ENCODE results near the gene AMN1. TPM values are rescaled to one million over a fixed set of nuclear protein-coding genes. Genes with fewer than 3 reads are reported as not detected.
A peak's percentile ranks its signal among the peaks of the same experiment; 100 is the strongest.
"Not testable (repeated sequence)": the region's sequence is repeated elsewhere in the genome, so short reads cannot be mapped to it uniquely, and the experiment has no call there.

The AMN1 gene
- total RNA-seq, 1 donor from 2014 or later, result 10.0 TPM

GRCh38 chr12:31751085-31751484 is 22.3 kb upstream of the AMN1 start:
- no peak for FAIRE-seq
- Histone ChIP-seq H3K27me3 (ENCODE audit: control insufficient read depth, insufficient read depth, low read length) (no peaks in the 10 kb centered on the region), H3K4me3 (ENCODE audit: low read depth, low read length) (no peak overlapping the region), H3K36me3 (ENCODE audit: control insufficient read depth, insufficient read depth, low read length) (no peaks in the 10 kb centered on the region)
- DNase-seq (ENCODE audit: low read depth), result no peak
- no peak for TF ChIP-seq CTCF (IDR thresholded peaks at IDR 0.05; ENCODE audit: insufficient read depth, low read length, severe bottlenecking)

GRCh38 chr12:31750747-31751039 is 21.9 kb upstream of the AMN1 start:
- no peak for TF ChIP-seq CTCF (IDR thresholded peaks at IDR 0.05; ENCODE audit: insufficient read depth, low read length, severe bottlenecking)
- Histone ChIP-seq H3K4me3 (ENCODE audit: low read depth, low read length) (no peak overlapping the region), H3K36me3 (ENCODE audit: control insufficient read depth, insufficient read depth, low read length) (no peaks in the 10 kb centered on the region), H3K27me3 (ENCODE audit: control insufficient read depth, insufficient read depth, low read length) (no peaks in the 10 kb centered on the region)
- DNase-seq (ENCODE audit: low read depth) (no peak), FAIRE-seq (no peak)

GRCh38 chr12:31749024-31749704 is 20.3 kb upstream of the AMN1 start:
- no peaks in the 10 kb centered on the region for H3K27me3 ChIP-seq (ENCODE audit: control insufficient read depth, insufficient read depth, low read length)

GRCh38 chr12:31745242-31745641 is 16.4 kb upstream of the AMN1 start:
- no peak for TF ChIP-seq CTCF (IDR thresholded peaks at IDR 0.05; ENCODE audit: insufficient read depth, low read length, severe bottlenecking)
- no peak for FAIRE-seq
- H3K36me3 ChIP-seq (ENCODE audit: control insufficient read depth, insufficient read depth, low read length), result no peaks in the 10 kb centered on the region

More at GRCh38 chr12:31749024-31749704, 20.3 kb upstream of the AMN1 start:
- DNase-seq (ENCODE audit: low read depth) (peak; percentile 100), FAIRE-seq (peak; percentile 91)
- Histone ChIP-seq H3K36me3 (ENCODE audit: control insufficient read depth, insufficient read depth, low read length) (no peaks in the 10 kb centered on the region), H3K4me3 (ENCODE audit: low read depth, low read length) (no peak overlapping the region)
- TF ChIP-seq CTCF (IDR thresholded peaks at IDR 0.05; ENCODE audit: insufficient read depth, low read length, severe bottlenecking), result no peak

GRCh38 chr12:31744363-31744762 is 15.5 kb upstream of the AMN1 start:
- H3K27me3 ChIP-seq (ENCODE audit: control insufficient read depth, insufficient read depth, low read length); H3K36me3 ChIP-seq (ENCODE audit: control insufficient read depth, insufficient read depth, low read length); FAIRE-seq; H3K4me3 ChIP-seq (ENCODE audit: low read depth, low read length): not testable (repeated sequence)
- DNase-seq (ENCODE audit: low read depth), result peak; percentile 81

More at GRCh38 chr12:31745242-31745641, 16.4 kb upstream of the AMN1 start:
- Histone ChIP-seq H3K27me3 (ENCODE audit: control insufficient read depth, insufficient read depth, low read length) (no peaks in the 10 kb centered on the region), H3K4me3 (ENCODE audit: low read depth, low read length) (no peak overlapping the region)
- DNase-seq (ENCODE audit: low read depth), result no peak

GRCh38 chr12:31742891-31743290 is 14.1 kb upstream of the AMN1 start:
- FAIRE-seq (no peak), DNase-seq (ENCODE audit: low read depth) (no peak)
- no peak for TF ChIP-seq CTCF (IDR thresholded peaks at IDR 0.05; ENCODE audit: insufficient read depth, low read length, severe bottlenecking)
- Histone ChIP-seq H3K4me3 (ENCODE audit: low read depth, low read length) (no peak overlapping the region), H3K36me3 (ENCODE audit: control insufficient read depth, insufficient read depth, low read length) (no peaks in the 10 kb centered on the region), H3K27me3 (ENCODE audit: control insufficient read depth, insufficient read depth, low read length) (no peaks in the 10 kb centered on the region)
